Measurements from ENCODE around the gene COTL1.

Gene COTL1

DNA sequence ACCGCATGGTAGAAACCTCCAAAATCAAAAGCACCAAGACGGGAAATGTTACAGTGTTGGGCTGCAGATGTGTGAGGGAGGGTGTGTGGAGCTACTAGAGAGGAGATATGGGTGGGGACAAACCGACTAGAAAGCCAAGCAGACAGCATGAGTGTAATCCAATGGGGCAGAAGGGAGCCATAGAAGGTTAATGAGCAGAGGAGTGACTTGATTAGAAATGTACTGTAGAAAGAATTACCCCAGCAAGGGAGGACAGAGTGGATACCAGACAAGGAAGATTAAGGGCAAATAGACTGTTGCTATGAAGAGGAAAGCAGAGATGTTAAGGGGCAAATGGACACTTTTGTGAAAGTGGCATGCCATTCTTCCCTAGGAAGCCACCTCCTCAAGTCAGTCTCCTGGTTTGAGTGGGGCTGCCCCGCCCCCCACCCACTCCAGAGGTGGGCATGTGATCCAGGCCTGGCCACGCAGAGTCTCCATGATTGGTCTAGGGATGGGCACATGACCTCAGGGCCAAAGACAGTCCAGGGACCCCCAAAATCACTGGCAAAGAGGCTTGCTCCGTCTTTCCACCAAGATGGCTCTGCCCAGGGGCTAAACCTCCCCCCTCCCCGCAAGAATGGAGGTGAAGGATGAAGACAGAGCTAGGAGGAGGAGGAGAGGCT is 4.3 kb downstream of the COTL1 start:
- no peak for DNase-seq

GRCh38 chr16:84612686-84613085 is 5.2 kb downstream of the COTL1 start:
- no peak for DNase-seq

GRCh38 chr16:84611041-84611440 is 6.8 kb downstream of the COTL1 start:
- no peak for DNase-seq

DNA sequence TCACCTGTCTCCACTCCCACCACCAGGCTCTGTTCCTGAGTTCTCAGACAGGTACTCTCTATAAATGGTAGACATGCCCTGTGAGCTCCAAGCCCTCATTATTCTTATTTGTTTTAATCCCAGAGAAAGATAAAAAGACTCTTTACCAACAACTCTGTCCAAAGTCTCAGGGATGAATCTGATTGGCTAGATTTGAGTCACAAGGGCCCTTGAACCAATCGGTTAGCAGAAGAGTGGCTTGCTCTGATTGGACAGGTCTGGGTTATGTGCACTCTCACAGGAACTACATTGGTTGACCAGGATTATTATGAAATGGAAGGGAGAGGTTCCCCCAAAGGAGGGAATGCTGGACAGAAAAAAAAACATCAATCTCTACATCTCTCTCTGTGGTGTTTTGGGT is 7.5 kb downstream of the COTL1 start:
- no peak for DNase-seq

GRCh38 chr16:84609563-84610177 is 8.2 kb downstream of the COTL1 start:
- no peak for DNase-seq

- DNase-seq, result no peak
Measured at GRCh38 chr16:84608282-84608681, 9.6 kb downstream of the COTL1 start.

DNA sequence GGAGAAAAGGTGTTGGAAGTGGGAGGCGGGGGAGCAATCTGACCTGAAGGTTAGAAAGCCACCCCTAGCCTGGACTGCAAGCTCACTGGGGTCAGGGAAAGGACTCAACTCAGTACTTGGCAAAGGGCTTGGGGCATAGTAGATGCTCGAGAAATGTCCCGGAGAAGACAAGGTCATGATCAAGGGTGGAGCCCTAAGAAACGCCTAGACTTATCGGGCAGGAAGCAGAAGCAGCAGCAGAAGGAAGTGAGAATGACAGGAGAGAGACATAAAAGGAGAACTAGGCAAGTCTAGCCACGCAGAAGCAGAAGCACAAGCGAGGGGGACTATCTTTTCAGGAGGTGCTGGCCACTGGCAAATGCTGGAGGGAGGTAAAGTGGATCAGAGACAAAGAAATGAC is 10.2 kb downstream of the COTL1 start:
- DNase-seq, result no peak

DNA sequence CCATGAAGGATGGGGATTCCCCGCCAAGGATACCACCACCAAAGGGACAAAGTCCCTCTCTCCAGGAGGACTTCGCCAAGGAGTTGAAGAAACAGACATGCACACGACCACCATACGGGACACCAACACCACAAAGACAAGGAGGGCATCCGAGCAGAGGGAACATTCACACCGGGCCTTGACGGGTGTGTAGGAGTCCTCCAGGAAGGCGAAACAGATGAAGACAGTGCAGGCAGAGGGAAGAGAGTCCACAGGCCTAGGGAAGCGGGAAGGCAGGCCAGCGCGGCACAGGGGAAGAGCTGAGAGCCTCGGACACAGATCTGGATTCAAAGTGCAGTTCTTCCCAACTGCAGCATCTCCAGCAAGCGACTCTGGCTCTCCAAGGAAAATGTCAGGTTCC is 10.8 kb downstream of the COTL1 start:
- DNase-seq, result no peak

- DNase-seq, result no peak
Measured at GRCh38 chr16:84606081-84606875, 11.6 kb downstream of the COTL1 start.

GRCh38 chr16:84605339-84605848 is 12.5 kb downstream of the COTL1 start:
- DNase-seq, result no peak

GRCh38 chr16:84604477-84605013 is 13.3 kb downstream of the COTL1 start:
- DNase-seq, result no peak

- no peak for DNase-seq
Measured at GRCh38 chr16:84603940-84604339, 13.9 kb downstream of the COTL1 start.

DNA sequence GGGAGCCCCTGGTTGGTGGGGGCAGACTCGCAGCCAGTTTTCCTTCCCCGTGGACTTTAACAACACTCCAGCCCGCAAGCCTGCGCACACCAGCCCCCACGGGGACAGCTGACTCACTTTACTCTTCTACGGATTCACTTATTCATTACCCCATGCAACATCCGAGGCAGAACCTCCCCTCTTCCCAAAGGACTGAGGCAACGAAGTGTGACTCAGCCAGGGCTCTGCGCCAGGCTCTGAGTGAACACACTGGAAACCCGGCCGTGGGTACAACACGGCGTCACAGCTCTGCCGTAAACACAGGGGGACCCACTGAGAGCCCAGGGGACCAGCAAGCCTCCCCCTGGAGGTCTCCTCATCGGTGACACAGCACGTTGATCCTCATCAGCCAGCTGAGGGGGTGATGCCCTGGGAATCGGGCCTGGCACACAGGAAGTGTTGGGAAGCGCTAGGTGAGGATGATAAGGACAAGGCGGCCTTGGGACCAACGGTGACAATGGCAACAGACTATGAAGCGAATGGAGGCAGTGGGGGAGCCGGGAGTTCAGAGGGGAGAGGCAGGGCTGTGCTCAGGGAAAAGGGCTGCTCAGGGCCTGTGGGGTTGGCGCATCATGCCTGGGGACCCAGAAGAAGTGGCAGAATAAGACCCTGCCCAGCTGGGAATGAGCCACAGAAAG is 14.6 kb downstream of the COTL1 start:
- DNase-seq, result no peak

- no peak for DNase-seq
Measured at GRCh38 chr16:84600343-84601229, 17.3 kb downstream of the COTL1 start.

DNA sequence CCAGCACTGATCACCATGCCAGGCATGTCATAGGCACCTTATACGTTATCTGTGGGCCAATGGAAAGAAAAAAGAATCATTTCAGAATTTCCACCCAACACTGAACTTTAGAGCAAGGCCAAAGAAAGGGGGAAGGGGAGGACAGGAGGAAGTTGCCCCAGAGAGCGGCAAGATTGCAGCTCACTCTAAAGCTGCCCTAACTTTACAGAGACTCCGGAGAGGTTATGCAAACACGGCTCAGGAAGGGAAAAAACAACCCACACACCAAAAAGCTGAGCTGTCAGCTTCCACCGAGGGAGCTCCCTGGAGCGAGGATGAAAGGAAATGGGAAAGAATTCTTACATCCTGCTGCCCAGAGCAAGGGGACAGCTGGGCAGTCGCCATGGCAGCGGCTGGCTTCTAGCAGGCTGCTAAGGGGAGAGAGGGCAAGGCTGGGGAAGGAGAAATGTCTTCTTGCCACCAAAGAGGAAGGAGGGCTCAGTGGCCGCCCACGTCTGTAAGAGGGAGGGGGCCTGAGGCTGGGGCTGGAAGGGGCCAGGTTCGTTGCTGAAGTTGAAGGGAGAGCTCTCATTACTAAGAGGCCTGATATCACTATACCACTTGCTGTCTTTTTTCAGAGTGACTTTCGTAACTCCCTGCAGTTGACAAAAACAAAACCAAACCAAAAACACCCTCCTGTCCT is 18.2 kb downstream of the COTL1 start:
- DNase-seq, result no peak

- no peak for DNase-seq
Measured at GRCh38 chr16:84598360-84598759, 19.5 kb downstream of the COTL1 start.

- no peak for DNase-seq
Measured at GRCh38 chr16:84597931-84598351, 19.9 kb downstream of the COTL1 start.

GRCh38 chr16:84597528-84597896 is 20.4 kb downstream of the COTL1 start:
- DNase-seq, result no peak

- no peak for DNase-seq
Measured at GRCh38 chr16:84596801-84597527, 20.9 kb downstream of the COTL1 start.

- DNase-seq, result no peak
Measured at GRCh38 chr16:84596161-84596560, 21.7 kb downstream of the COTL1 start.

DNA sequence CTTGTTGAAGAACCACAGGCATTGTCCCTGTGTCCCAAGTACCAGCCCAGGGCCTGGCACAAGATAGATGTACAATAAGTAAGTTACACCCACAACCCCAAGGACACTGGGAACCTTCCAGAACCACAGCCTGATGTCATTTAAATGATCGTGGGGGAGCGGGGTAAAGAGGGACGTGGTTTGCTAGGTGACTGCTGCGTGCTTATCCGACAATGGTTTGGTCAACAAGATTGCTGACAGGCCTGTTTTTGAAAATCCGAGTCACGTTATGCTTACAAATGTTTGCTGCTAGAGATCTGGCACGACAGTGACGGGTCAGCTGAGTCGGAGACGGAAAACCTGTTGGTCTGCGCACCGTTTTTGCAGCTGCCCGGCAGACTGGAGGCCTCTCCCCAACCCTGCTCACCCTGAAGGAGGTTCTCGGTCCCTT is 22.8 kb downstream of the COTL1 start:
- DNase-seq, result no peak
